ENCODE data around the gene TULP4. TPM values are rescaled to one million over a fixed set of nuclear protein-coding genes. Genes with fewer than 3 reads are reported as not detected.

TULP4 gene
- total and polyA plus RNA-seq, 7 donors, result 2.4 to 142 (median 98.7) TPM

DNA sequence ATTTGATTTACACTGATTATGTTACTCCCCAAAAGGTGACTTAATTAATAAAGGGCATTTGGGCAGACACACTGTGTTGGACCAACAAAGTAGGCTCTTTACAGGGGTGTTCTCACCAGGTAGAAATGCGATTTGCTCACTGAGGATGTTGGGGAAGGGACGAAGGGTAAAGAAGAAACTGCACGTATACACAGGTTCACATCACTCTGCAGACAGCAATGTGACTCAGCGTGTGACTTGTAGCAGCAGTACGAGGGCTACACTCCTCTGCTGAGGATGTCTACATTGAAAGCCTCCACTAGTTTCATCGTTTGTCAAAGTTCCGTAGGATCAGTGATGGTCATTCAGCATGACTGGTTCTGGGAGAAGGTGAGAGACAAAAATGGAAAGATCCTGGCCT lies 194.9 kb downstream of the TULP4 start:
- TF ChIP-seq POLR2A (IDR thresholded peaks at IDR 0.05) (no peak), POLR2AphosphoS5 (IDR thresholded peaks at IDR 0.05) (no peak), EP300 (IDR thresholded peaks at IDR 0.05) (no peak)
- TF ChIP-seq, protein P1, sequence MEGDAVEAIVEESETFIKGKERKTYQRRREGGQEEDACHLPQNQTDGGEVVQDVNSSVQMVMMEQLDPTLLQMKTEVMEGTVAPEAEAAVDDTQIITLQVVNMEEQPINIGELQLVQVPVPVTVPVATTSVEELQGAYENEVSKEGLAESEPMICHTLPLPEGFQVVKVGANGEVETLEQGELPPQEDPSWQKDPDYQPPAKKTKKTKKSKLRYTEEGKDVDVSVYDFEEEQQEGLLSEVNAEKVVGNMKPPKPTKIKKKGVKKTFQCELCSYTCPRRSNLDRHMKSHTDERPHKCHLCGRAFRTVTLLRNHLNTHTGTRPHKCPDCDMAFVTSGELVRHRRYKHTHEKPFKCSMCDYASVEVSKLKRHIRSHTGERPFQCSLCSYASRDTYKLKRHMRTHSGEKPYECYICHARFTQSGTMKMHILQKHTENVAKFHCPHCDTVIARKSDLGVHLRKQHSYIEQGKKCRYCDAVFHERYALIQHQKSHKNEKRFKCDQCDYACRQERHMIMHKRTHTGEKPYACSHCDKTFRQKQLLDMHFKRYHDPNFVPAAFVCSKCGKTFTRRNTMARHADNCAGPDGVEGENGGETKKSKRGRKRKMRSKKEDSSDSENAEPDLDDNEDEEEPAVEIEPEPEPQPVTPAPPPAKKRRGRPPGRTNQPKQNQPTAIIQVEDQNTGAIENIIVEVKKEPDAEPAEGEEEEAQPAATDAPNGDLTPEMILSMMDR (IDR thresholded peaks at IDR 0.05), result no peak
- Histone ChIP-seq H3K9me3 (no peaks in the 10 kb centered on the region), H3K4me3 (no peak overlapping the region), H3K4me1 (no peaks in the 10 kb centered on the region), H3K27me3 (no peaks in the 10 kb centered on the region), H3K27ac (no peak overlapping the region), H3K36me3 (peaks cover 0 to 13% (median 3%) of the 10 kb centered on the region in 4 donors)
- intact Hi-C loops (cut with DNase I), result no loop called here
- WGBS, 2 donors, result 95 to 96% methylated on average over 7 of the region's 7 CpGs
- DNase-seq, result no peak

DNA sequence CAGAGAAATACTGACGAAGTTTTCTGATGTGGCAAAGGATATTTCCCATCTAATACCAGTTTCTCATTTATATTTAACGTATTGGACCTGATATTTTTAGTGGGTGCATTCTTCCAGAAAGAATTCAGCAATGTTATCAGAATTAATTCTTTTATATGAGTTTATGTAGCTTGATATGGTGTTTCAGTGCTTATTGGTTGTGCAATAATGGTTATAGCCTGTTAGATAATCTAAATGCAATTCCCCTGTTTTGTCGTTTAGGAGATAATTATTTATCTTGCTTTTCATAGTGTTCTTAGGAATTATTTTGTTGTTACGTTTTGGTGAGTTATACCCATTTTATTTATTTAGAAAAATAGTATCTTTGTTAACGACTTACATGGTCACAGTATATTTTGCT lies 196.2 kb downstream of the TULP4 start:
- Histone ChIP-seq H3K27me3 (no peaks in the 10 kb centered on the region), H3K27ac (no peak overlapping the region), H3K36me3 (peaks cover 0 to 5% (median 0%) of the 10 kb centered on the region in 4 donors), H3K4me3 (no peak overlapping the region), H3K4me1 (no peaks in the 10 kb centered on the region), H3K9me3 (no peaks in the 10 kb centered on the region)
- intact Hi-C loops (cut with DNase I), result no loop called here
- DNase-seq, result no peak
- TF ChIP-seq POLR2AphosphoS5 (IDR thresholded peaks at IDR 0.05) (no peak), POLR2A (IDR thresholded peaks at IDR 0.05) (no peak), EP300 (IDR thresholded peaks at IDR 0.05) (no peak)
- TF ChIP-seq, protein P1 (IDR thresholded peaks at IDR 0.05), result no peak
- 92 to 94% methylated on average over 5 of the region's 5 CpGs for WGBS, 2 donors

DNA sequence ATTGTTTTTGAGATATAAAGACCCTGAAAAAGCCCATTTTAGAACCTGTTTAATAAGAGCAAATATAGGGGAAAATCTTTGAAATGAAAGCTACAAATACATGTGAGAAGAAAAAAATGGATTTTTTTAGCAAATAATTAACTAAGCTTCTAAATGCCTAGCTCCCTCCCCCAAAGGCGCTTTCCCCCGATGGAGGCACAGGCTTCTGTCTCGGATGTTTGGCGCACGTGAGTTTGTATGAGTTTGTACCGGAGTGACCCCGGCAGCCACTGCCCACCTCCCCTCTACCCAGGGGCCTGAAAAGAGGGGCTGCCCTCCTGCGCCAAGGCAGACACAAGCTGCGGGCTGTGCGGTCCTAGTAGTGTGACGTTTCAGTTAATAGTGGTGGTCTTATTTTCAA lies 197.2 kb downstream of the TULP4 start:
- Histone ChIP-seq H3K27ac (no peak overlapping the region), H3K9me3 (no peaks in the 10 kb centered on the region), H3K36me3 (peaks cover 0 to 5% (median 0%) of the 10 kb centered on the region in 4 donors), H3K27me3 (no peaks in the 10 kb centered on the region), H3K4me1 (no peaks in the 10 kb centered on the region), H3K4me3 (no peak overlapping the region)
- DNase-seq, result no peak
- no peak for TF ChIP-seq POLR2A (IDR thresholded peaks at IDR 0.05)
- no peak for TF ChIP-seq EP300 (IDR thresholded peaks at IDR 0.05)
- TF ChIP-seq, protein P1 (IDR thresholded peaks at IDR 0.05), result no peak
- no peak for TF ChIP-seq POLR2AphosphoS5 (IDR thresholded peaks at IDR 0.05)
- intact Hi-C loops (cut with DNase I), result no loop called here
- 95 to 97% methylated on average over 11 of the region's 11 CpGs for WGBS, 2 donors

DNA sequence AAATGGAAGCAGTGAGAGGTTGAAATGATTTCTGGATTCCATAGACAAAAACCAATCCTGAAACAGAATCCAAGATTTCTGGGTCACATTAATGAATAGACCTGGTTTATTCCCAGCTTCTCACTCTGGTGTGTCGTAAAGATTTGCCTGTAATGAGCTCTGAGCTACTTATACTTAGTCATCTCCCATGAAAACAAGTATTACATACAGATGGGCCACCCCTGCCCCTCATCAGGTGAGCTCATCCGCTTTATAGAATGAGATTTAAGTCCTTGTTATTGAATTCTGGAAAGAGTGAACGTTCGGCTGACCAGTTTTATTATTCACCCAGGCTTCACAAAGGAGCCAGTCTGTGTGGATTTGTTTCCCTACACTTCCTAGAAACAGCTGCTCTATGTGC lies 200.5 kb downstream of the TULP4 start:
- Histone ChIP-seq H3K36me3 (no peaks in the 10 kb centered on the region), H3K4me3 (no peak overlapping the region), H3K4me1 (peaks cover 0 to 5% (median 1%) of the 10 kb centered on the region in 4 donors), H3K9me3 (no peaks in the 10 kb centered on the region), H3K27me3 (peaks cover 5 to 25% (median 16%) of the 10 kb centered on the region in 3 donors), H3K27ac (no peak overlapping the region)
- DNase-seq, result no peak
- TF ChIP-seq, protein P1 (IDR thresholded peaks at IDR 0.05), result no peak
- TF ChIP-seq POLR2A (IDR thresholded peaks at IDR 0.05), result no peak
- no peak for TF ChIP-seq POLR2AphosphoS5 (IDR thresholded peaks at IDR 0.05)
- TF ChIP-seq EP300 (IDR thresholded peaks at IDR 0.05), result no peak
- 80 to 90% methylated on average over 4 of the region's 4 CpGs for WGBS, 2 donors
- intact Hi-C loops (cut with DNase I), result no loop called here

DNA sequence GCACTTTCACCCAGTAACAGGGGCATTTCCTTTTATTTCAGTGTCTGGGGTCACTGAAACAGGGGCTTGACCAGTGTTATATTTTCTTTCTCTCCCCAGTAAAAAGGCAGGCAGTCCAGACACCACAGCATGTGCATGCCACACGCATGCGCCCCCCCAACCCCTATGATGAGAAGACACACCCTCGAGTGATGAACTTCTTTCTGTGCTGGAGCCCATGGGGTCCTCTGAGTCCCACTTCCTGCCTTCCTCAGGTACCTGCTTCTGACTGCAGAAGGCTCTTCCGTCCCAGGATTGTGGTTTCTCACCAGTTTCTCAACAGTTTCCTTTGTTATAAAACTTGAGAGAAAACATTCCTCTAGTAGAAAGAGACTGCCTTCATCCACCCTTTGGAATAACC lies 201.9 kb downstream of the TULP4 start:
- H3K4me3 ChIP-seq, result no peak overlapping the region
- 58 to 85% methylated on average over 4 of the region's 4 CpGs for WGBS, 2 donors
- no peak for DNase-seq
- peaks cover 11 to 30% (median 20%) of the 10 kb centered on the region in 3 donors for H3K27me3 ChIP-seq
- TF ChIP-seq EP300 (IDR thresholded peaks at IDR 0.05) (no peak), POLR2A (IDR thresholded peaks at IDR 0.05) (no peak), POLR2AphosphoS5 (IDR thresholded peaks at IDR 0.05) (no peak)
- TF ChIP-seq, protein P1 (IDR thresholded peaks at IDR 0.05), result no peak
- peaks cover 0 to 14% (median 10%) of the 10 kb centered on the region in 4 donors for H3K4me1 ChIP-seq
- no peak overlapping the region for H3K27ac ChIP-seq
- H3K36me3 ChIP-seq, result no peaks in the 10 kb centered on the region
- H3K9me3 ChIP-seq, result no peaks in the 10 kb centered on the region
- intact Hi-C loops (cut with DNase I), result no loop called here

Data from sigmoid colon (tissue), 7 donors.